Astrocyte of the cerebellum (primary cell): ENCODE measurements around the gene PIGZ.

Experiments
- DNase-seq: peaks from one replicate; pipeline ENCODE4 v3.0.0-alpha.2; 2011; ENCODE audit warnings: low read depth
- H3K4me3 ChIP-seq: 2 replicates; pipeline ENCODE4 v1.5.1; 2011; ENCODE audit warnings: mild to moderate bottlenecking, low read depth, low read length, moderate library complexity
- in situ Hi-C: cut with HindIII; loops from 2 replicates; pipeline ENCODE4 v1.10.0; 2017; ENCODE audit warnings: low sequenced_read_pairs
- TF ChIP-seq, protein P1 (sequence below): IDR thresholded peaks from 2 replicates; pipeline ENCODE4 v1.5.1; 2012; ENCODE audit warnings: low read length, low read depth, moderate library complexity, mild to moderate bottlenecking; ENCODE audit errors: missing control alignments

The PIGZ gene

DNA sequence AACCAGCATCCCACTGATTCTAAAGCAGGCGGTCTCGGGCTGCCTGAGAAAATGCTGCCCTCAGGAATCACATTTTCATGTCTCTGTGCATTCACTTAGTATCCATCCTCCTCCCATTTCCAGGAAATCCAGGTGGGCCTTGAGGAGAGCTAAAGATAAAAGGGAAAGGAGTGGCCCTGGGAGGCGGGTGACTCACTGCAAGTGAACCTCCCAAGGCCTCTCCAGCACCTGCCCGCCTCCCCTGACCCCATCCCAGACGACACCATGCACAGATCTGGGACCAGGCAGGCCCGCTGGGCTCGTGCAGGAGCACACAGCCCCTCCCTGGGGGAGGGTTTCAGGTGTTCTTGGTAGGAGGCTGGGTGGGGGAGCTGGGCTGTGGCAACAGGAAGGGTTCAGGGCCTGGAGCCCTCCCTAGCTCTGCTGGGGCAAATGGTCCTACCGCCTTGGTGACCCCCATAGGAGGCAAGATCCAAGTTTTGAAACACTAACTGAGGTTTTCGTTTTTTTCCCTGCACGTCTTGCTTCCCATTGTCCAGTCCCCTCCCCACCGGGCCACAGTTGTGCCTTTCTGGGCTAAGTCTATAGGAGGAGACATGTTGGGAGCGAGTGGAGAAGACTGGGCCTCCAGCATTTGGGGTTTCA is 38.8 kb upstream of the PIGZ start:
- DNase-seq: no peak
- TF ChIP-seq, protein P1, sequence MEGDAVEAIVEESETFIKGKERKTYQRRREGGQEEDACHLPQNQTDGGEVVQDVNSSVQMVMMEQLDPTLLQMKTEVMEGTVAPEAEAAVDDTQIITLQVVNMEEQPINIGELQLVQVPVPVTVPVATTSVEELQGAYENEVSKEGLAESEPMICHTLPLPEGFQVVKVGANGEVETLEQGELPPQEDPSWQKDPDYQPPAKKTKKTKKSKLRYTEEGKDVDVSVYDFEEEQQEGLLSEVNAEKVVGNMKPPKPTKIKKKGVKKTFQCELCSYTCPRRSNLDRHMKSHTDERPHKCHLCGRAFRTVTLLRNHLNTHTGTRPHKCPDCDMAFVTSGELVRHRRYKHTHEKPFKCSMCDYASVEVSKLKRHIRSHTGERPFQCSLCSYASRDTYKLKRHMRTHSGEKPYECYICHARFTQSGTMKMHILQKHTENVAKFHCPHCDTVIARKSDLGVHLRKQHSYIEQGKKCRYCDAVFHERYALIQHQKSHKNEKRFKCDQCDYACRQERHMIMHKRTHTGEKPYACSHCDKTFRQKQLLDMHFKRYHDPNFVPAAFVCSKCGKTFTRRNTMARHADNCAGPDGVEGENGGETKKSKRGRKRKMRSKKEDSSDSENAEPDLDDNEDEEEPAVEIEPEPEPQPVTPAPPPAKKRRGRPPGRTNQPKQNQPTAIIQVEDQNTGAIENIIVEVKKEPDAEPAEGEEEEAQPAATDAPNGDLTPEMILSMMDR: no peak
- in situ Hi-C loops: no loop called here
- H3K4me3 ChIP-seq: no peak overlapping the region

DNA sequence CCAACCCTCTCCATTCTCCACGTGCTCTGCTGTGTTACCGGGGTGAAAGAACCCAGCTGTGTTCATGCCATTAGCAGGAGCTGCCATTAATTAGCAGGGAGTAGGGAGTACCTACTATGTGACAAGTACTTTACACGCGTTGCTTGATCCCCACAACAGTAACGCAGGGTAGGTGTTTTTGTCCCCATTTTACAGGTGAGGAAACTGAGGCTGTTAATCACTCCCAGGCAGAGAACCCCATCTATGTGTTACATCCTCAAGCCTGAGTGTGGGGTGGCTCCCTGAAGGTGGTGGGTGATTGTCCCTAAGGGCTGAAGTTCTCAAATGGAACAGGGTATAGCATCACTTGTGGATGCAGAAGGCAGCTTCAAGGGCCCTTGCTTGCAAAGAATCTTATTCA is 38.2 kb upstream of the PIGZ start:
- in situ Hi-C loops: no loop called here
- no peak for DNase-seq
- TF ChIP-seq, protein P1: no peak
- H3K4me3 ChIP-seq: no peak overlapping the region

DNA sequence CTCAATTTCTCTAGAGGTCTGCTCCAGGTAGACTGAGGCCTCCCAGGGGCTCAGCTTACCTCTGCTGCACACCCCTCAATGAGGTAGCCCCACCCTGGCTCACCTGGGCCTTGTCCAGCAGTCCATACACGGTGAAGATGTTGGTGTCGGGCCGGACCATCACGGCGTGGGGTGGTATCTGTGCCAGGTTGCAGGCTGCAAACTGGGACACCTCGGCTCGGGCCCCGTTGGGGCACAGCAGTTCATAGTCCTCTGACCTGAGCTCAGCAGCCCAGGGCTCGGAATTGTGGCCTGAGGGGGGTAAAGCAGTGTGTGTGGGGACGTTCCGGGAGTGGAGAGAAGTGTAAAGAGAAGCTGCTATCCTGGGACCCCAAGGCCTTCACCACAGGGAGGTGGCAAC is 37.8 kb upstream of the PIGZ start:
- in situ Hi-C loops: no loop called here
- no peak overlapping the region for H3K4me3 ChIP-seq
- TF ChIP-seq, protein P1: no peak
- no peak for DNase-seq

DNA sequence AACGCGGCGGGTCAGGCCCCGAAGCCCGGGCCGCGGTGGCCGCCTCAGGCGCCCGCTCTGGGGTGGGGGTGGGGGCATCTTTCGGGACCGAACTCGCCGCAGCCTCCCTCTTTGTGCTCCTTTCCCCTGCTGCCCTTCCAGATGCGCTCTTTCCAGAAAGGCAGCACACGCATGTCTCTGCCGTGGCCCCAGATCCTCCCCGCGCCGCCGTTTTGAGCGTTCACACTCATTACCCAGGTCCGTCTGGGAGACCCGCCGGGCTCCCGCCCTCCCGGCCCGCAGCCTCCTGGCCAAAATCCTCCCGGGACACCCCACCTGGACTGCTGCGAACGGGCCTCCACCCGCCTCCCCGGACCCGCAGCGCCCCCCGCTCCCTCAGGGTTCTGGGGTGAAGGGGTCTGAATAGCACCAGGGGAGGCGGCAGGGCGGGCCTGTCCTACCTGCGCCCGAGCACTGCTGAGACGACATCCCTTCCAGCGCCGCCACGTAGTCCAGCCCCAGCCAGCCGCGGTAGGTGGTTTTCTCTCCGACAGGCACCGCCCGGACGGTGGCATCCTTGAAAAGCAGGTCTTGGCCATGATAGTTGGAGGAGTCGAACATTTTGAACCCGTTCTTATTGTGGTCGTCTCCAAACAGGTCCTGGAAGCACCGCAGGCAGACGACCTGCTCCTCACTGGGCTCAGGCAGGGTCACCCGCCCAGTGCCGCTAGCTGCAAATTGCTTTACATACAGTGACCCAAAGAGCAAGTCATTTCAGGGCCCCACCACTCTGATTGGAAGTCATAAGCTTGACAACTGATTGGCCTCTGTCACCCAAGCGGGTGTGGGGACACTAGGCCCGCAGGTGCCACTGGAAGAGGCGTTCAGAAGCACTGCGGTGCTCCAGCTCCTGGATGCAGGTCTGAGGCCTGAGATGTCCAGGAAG is 35.1 kb upstream of the PIGZ start:
- TF ChIP-seq, protein P1: no peak
- peak overlapping the region; percentile 43 for H3K4me3 ChIP-seq
- in situ Hi-C loops: no loop called here
- DNase-seq: no peak

DNA sequence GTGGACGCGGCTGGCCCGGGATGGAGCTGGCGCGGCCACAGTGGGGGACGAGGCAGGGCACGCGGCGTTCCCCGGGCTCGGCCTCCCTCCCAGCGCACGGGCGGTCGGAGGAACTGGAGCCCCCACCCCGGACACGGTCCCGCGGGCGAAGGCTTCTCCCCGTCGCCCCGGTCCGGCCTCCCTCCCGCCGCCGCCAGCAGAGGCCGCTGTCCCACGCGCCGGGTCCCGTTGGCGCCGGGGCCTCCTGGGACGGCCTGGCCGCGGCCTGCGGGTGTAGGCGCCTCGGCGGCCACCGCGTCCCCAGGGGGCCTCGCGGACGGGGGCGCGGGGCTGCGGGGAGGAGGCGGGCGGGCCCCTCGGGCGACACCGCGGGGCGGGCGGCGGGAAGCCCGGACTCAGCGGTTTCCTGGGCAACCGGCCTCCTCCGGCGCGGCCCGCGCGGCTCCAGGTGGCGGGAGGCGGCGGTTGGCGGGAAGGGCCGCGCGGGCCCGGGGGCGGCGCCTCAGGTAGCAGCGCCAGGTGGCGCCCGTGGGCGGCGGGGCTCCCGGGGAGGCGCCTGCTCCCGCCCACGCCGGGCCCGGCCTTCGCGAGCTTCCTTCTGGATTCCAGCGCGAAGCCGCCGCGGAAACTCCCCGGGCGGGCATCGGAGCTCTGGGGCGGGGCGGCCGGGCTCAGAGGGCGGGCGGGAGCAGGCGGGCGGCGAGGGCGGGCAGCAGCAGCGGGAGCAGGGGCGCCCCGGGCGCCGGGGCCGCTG is 34.2 kb upstream of the PIGZ start:
- peak overlapping the region; percentile 43 for H3K4me3 ChIP-seq
- in situ Hi-C loops: no loop called here
- TF ChIP-seq, protein P1: peak; percentile 53
- no peak for DNase-seq

DNA sequence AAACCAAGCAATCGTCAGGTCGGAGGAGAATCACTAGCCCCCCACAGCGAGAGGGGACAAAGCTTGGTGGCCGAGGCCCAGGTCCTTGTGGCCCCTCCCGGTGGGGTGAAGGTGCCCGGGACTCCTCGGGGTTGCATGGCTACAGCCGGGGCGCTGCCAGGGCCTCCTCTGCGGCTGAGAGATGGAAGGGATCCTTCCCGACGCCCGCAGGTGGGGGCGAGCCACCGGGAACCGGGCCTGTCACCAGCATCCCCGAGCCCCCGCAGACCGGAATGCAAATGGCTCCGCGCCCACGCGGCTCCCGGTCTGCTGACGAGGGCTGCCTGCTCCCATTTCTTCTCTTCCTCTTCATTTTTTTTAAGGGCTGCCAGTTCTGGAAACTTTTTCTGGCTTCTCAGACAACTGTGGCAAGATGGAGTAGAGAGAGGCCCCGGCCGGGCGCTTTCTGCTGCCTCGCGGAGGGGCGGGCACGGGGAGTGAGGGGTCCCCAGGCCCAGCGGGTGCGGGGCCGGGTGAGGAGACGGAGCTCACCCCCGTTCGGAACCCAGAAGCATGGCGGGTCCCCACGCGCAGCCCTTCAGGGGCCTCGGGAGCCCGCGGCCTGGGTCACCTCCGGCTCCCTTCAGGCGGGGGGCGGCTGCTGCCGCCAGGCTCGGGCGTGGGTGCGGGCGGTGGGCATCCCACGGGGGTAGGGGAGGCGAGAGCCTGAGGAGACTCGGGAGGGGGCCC is 33.5 kb upstream of the PIGZ start:
- no peak for DNase-seq
- TF ChIP-seq, protein P1: no peak
- in situ Hi-C loops: no loop called here
- H3K4me3 ChIP-seq: peak overlapping the region; percentile 37
